ENCODE measurements around the gene BCAS3.

The BCAS3 gene

DNA sequence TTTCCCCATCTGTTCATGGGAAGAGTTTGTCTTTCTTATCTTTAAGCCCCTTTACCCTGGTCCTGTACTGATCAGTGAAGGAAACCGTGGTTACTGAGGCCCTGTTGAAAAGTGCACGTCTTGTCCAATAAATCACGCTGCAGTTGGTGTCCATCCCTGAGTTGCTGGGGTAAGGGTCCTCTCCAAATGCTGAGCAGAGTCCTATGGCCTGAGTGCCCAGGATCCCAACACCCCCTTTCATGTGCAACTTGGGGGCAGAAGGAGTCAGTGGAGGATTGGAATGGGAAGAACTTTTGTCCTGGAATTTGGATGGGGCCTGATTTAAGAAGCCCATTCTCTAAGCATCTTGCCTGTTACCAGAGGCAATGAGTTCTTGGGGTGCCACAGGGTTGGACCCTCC lies 715.0 kb downstream of the BCAS3 start:
- H3K4me3 ChIP-seq (replicated peaks in 1 of 2; ENCODE audit: low read depth in 2 of 2, low read length in 2 of 2): no peak overlapping the region
- TF ChIP-seq, protein P1, sequence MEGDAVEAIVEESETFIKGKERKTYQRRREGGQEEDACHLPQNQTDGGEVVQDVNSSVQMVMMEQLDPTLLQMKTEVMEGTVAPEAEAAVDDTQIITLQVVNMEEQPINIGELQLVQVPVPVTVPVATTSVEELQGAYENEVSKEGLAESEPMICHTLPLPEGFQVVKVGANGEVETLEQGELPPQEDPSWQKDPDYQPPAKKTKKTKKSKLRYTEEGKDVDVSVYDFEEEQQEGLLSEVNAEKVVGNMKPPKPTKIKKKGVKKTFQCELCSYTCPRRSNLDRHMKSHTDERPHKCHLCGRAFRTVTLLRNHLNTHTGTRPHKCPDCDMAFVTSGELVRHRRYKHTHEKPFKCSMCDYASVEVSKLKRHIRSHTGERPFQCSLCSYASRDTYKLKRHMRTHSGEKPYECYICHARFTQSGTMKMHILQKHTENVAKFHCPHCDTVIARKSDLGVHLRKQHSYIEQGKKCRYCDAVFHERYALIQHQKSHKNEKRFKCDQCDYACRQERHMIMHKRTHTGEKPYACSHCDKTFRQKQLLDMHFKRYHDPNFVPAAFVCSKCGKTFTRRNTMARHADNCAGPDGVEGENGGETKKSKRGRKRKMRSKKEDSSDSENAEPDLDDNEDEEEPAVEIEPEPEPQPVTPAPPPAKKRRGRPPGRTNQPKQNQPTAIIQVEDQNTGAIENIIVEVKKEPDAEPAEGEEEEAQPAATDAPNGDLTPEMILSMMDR (IDR thresholded peaks at IDR 0.05; ENCODE audit: low read depth, low read length): no peak
- no peak for DNase-seq (ENCODE audit: low read depth in 2 of 2)

GRCh38 chr17:61393550-61393903 lies 715.9 kb downstream of the BCAS3 start:
- TF ChIP-seq, protein P1 (IDR thresholded peaks at IDR 0.05; ENCODE audit: low read depth, low read length): peak; percentile 39
- no peak overlapping the region for H3K4me3 ChIP-seq (replicated peaks in 1 of 2; ENCODE audit: low read depth in 2 of 2, low read length in 2 of 2)
- DNase-seq (ENCODE audit: low read depth in 2 of 2): peak in 1 of 2 donors; percentile 16

GRCh38 chr17:61393904-61394629 lies 716.4 kb downstream of the BCAS3 start:
- peak; percentile 31 to 36 for DNase-seq (ENCODE audit: low read depth in 2 of 2)
- TF ChIP-seq, protein P1 (IDR thresholded peaks at IDR 0.05; ENCODE audit: low read depth, low read length): no peak
- H3K4me3 ChIP-seq (replicated peaks in 1 of 2; ENCODE audit: low read depth in 2 of 2, low read length in 2 of 2): no peak overlapping the region

DNA sequence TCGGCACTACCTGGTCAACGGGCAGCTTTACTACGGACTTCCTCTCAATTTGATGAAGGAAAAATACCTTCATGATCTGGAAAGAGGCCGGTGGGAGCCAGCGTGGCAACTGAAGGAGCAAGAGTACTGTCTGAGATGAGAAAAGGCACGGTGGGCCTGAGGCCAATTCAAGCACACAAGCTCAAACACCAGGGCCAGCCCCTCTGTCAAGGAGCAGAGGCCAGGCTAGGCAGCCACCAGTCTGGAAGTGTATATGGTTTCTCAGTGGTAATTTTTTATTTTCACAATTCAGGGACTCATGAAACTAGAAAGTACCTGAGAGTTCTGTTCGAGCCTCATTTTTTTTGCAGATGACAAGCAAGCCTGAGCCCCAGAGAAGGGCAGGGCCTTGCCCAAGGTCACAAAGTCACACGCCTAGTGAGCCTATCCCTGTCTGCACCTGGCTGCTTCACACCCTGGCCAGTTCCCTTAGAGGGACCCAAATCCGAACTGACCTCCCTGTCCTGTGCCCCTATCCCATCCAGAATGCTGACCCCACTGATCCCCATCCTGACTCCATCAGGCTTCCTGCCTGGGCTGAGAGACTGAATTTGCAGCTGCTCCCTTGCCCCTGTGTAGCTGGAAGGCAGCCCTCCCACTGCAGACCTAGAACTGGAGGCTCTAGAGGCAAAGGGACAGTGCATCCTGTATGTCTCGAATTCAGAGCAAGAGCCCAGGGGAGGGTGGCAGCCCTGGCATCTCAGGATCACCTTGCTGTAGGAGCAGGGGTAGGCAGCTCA lies 717.2 kb downstream of the BCAS3 start:
- DNase-seq (ENCODE audit: low read depth in 2 of 2): peak in 1 of 2 donors; percentile 10
- H3K4me3 ChIP-seq (replicated peaks in 1 of 2; ENCODE audit: low read depth in 2 of 2, low read length in 2 of 2): no peak overlapping the region
- TF ChIP-seq, protein P1 (IDR thresholded peaks at IDR 0.05; ENCODE audit: low read depth, low read length): no peak

- TF ChIP-seq, protein P1 (IDR thresholded peaks at IDR 0.05; ENCODE audit: low read depth, low read length): no peak
- H3K4me3 ChIP-seq (replicated peaks in 1 of 2; ENCODE audit: low read depth in 2 of 2, low read length in 2 of 2): peak overlapping the region in 1 of 2 donors; percentile 21
- DNase-seq (ENCODE audit: low read depth in 2 of 2): no peak
Measured at GRCh38 chr17:61395409-61395982, 717.8 kb downstream of the BCAS3 start.

DNA sequence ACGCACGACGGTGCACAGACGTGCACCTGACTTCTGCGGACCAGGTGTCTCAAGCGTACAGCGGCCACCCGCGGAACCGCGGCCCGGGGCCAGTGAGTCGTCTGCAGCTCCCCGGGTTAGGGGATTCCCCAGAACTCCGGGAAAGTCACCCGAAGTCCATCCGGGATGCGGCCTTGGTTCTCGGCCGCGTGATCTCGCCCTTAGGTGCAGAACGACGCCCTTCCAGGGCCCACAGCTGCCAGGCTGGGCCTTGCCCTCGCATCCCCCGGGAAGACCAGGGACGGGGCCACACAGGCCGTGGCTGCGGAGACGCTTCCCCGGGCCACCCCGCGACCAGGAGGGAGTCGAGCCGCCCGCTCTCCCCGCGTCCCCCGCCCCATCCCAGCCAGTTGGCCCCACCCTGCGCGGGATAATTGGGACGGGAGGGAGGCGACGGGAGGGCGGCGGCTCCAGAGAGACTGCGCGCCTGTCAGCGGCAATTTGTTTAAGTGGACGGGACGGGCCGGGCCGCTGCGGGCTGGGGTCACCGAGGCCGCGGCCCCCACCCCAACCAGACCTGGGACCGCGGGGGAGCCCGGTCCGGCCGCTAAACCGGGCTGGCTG lies 718.4 kb downstream of the BCAS3 start:
- peak in 1 of 2 donors; percentile 33 for DNase-seq (ENCODE audit: low read depth in 2 of 2)
- TF ChIP-seq, protein P1 (IDR thresholded peaks at IDR 0.05; ENCODE audit: low read depth, low read length): no peak
- peak overlapping the region in 1 of 2 donors; percentile 72 for H3K4me3 ChIP-seq (replicated peaks in 1 of 2; ENCODE audit: low read depth in 2 of 2, low read length in 2 of 2)
